ENCODE data around the gene PRSS57.

The PRSS57 gene

DNA sequence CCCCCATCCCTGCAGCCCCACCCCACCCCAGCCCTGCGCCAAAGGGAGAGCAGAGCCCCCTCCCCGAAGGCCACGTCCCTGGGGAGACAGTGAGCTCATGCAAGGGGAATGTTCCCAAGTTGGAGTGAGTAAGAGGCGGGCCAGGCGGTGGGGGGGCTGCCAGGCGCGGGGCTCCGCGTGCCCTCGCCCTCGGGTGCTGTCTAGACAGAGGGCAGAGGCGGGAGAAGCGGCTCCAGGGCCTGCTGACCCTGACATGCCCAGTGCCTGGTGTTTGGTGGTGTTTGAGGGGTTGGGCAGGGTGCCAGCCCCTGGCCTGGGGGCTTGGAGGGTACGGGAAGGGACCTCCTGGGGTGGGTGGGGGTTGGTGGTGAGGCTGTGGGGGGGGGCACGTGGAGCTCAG, 18.1 kb downstream of the PRSS57 start (continued):
- no peak for TF ChIP-seq ZNF76 (tag by site-specific recombination; IDR thresholded peaks at IDR 0.05; ENCODE audit: borderline replicate concordance, low read depth)
- no peak for TF ChIP-seq ZNF121 (tag by site-specific recombination; IDR thresholded peaks at IDR 0.05)
- no peak for TF ChIP-seq ZNF114 (tag by site-specific recombination; IDR thresholded peaks at IDR 0.05)
- TF ChIP-seq, protein P1, sequence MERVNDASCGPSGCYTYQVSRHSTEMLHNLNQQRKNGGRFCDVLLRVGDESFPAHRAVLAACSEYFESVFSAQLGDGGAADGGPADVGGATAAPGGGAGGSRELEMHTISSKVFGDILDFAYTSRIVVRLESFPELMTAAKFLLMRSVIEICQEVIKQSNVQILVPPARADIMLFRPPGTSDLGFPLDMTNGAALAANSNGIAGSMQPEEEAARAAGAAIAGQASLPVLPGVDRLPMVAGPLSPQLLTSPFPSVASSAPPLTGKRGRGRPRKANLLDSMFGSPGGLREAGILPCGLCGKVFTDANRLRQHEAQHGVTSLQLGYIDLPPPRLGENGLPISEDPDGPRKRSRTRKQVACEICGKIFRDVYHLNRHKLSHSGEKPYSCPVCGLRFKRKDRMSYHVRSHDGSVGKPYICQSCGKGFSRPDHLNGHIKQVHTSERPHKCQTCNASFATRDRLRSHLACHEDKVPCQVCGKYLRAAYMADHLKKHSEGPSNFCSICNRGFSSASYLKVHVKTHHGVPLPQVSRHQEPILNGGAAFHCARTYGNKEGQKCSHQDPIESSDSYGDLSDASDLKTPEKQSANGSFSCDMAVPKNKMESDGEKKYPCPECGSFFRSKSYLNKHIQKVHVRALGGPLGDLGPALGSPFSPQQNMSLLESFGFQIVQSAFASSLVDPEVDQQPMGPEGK (tag by site-specific recombination; IDR thresholded peaks at IDR 0.05), result peak; percentile 69
- no peak for TF ChIP-seq ZFP3 (tag by site-specific recombination; IDR thresholded peaks at IDR 0.05; ENCODE audit: low read depth)
- no peak for TF ChIP-seq WT1 (tag by site-specific recombination; IDR thresholded peaks at IDR 0.05)
- TF ChIP-seq ZFHX2 (tag by site-specific recombination; conservative IDR thresholded peaks at IDR 0.05), result 0 out of 2 replicates have a peak, but pooled peaks have one; percentile 44
- no peak for TF ChIP-seq ZNF248 (tag by site-specific recombination; IDR thresholded peaks at IDR 0.05)
- TF ChIP-seq, protein P2, sequence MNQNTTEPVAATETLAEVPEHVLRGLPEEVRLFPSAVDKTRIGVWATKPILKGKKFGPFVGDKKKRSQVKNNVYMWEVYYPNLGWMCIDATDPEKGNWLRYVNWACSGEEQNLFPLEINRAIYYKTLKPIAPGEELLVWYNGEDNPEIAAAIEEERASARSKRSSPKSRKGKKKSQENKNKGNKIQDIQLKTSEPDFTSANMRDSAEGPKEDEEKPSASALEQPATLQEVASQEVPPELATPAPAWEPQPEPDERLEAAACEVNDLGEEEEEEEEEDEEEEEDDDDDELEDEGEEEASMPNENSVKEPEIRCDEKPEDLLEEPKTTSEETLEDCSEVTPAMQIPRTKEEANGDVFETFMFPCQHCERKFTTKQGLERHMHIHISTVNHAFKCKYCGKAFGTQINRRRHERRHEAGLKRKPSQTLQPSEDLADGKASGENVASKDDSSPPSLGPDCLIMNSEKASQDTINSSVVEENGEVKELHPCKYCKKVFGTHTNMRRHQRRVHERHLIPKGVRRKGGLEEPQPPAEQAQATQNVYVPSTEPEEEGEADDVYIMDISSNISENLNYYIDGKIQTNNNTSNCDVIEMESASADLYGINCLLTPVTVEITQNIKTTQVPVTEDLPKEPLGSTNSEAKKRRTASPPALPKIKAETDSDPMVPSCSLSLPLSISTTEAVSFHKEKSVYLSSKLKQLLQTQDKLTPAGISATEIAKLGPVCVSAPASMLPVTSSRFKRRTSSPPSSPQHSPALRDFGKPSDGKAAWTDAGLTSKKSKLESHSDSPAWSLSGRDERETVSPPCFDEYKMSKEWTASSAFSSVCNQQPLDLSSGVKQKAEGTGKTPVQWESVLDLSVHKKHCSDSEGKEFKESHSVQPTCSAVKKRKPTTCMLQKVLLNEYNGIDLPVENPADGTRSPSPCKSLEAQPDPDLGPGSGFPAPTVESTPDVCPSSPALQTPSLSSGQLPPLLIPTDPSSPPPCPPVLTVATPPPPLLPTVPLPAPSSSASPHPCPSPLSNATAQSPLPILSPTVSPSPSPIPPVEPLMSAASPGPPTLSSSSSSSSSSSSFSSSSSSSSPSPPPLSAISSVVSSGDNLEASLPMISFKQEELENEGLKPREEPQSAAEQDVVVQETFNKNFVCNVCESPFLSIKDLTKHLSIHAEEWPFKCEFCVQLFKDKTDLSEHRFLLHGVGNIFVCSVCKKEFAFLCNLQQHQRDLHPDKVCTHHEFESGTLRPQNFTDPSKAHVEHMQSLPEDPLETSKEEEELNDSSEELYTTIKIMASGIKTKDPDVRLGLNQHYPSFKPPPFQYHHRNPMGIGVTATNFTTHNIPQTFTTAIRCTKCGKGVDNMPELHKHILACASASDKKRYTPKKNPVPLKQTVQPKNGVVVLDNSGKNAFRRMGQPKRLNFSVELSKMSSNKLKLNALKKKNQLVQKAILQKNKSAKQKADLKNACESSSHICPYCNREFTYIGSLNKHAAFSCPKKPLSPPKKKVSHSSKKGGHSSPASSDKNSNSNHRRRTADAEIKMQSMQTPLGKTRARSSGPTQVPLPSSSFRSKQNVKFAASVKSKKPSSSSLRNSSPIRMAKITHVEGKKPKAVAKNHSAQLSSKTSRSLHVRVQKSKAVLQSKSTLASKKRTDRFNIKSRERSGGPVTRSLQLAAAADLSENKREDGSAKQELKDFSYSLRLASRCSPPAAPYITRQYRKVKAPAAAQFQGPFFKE (tag by site-specific recombination; IDR thresholded peaks at IDR 0.05; ENCODE audit: borderline replicate concordance), result no peak
- TF ChIP-seq ZNF558 (tag by site-specific recombination; IDR thresholded peaks at IDR 0.05), result no peak
- TF ChIP-seq ZNF214 (tag by site-specific recombination; IDR thresholded peaks at IDR 0.05; ENCODE audit: borderline replicate concordance), result no peak
- TF ChIP-seq ZNF19 (tag by site-specific recombination; IDR thresholded peaks at IDR 0.05; ENCODE audit: low read depth), result no peak
- TF ChIP-seq ZNF785 (tag by site-specific recombination; IDR thresholded peaks at IDR 0.05), result no peak
- TF ChIP-seq ZNF830 (tag by site-specific recombination; IDR thresholded peaks at IDR 0.05; ENCODE audit: low read depth), result no peak
- TF ChIP-seq ZNF146 (tag by site-specific recombination; IDR thresholded peaks at IDR 0.05), result no peak
- TF ChIP-seq ZNF184 (tag by site-specific recombination; IDR thresholded peaks at IDR 0.05), result no peak
- 0 out of 2 replicates have a peak, but pooled peaks have one; percentile 13 for TF ChIP-seq GLIS2 (tag by site-specific recombination; IDR thresholded peaks at IDR 0.05)
- TF ChIP-seq, protein P3, sequence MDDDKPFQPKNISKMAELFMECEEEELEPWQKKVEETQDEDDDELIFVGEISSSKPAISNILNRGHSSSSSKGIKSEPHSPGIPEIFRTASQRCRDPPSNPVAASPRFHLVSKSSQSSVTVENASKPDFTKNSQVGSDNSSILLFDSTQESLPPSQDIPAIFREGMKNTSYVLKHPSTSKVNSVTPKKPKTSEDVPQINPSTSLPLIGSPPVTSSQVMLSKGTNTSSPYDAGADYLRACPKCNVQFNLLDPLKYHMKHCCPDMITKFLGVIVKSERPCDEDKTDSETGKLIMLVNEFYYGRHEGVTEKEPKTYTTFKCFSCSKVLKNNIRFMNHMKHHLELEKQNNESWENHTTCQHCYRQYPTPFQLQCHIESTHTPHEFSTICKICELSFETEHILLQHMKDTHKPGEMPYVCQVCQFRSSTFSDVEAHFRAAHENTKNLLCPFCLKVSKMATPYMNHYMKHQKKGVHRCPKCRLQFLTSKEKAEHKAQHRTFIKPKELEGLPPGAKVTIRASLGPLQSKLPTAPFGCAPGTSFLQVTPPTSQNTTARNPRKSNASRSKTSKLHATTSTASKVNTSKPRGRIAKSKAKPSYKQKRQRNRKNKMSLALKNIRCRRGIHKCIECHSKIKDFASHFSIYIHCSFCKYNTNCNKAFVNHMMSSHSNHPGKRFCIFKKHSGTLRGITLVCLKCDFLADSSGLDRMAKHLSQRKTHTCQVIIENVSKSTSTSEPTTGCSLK (tag by site-specific recombination; IDR thresholded peaks at IDR 0.05), result no peak
- TF ChIP-seq, protein P4, sequence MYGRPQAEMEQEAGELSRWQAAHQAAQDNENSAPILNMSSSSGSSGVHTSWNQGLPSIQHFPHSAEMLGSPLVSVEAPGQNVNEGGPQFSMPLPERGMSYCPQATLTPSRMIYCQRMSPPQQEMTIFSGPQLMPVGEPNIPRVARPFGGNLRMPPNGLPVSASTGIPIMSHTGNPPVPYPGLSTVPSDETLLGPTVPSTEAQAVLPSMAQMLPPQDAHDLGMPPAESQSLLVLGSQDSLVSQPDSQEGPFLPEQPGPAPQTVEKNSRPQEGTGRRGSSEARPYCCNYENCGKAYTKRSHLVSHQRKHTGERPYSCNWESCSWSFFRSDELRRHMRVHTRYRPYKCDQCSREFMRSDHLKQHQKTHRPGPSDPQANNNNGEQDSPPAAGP (tag by site-specific recombination; IDR thresholded peaks at IDR 0.05), result peak; percentile 45; the same call in 1 of the 2 replicates
- TF ChIP-seq ZNF677 (tag by site-specific recombination; IDR thresholded peaks at IDR 0.05), result no peak
- TF ChIP-seq, protein P5, sequence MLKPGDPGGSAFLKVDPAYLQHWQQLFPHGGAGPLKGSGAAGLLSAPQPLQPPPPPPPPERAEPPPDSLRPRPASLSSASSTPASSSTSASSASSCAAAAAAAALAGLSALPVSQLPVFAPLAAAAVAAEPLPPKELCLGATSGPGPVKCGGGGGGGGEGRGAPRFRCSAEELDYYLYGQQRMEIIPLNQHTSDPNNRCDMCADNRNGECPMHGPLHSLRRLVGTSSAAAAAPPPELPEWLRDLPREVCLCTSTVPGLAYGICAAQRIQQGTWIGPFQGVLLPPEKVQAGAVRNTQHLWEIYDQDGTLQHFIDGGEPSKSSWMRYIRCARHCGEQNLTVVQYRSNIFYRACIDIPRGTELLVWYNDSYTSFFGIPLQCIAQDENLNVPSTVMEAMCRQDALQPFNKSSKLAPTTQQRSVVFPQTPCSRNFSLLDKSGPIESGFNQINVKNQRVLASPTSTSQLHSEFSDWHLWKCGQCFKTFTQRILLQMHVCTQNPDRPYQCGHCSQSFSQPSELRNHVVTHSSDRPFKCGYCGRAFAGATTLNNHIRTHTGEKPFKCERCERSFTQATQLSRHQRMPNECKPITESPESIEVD (tag by site-specific recombination; IDR thresholded peaks at IDR 0.05), result no peak
- no peak for TF ChIP-seq YY2 (tag by site-specific recombination; IDR thresholded peaks at IDR 0.05)
- TF ChIP-seq ZNF530 (tag by site-specific recombination; IDR thresholded peaks at IDR 0.05; ENCODE audit: low read depth), result no peak
- no peak for TF ChIP-seq ZNF791 (tag by site-specific recombination; IDR thresholded peaks at IDR 0.05)
